ENCODE data around the gene MARCHF10. TPM values are rescaled to one million over a fixed set of nuclear protein-coding genes. Genes with fewer than 3 reads are reported as not detected.

Gene MARCHF10
- total RNA-seq, 1 experiment from 2014 or later = not detected

DNA sequence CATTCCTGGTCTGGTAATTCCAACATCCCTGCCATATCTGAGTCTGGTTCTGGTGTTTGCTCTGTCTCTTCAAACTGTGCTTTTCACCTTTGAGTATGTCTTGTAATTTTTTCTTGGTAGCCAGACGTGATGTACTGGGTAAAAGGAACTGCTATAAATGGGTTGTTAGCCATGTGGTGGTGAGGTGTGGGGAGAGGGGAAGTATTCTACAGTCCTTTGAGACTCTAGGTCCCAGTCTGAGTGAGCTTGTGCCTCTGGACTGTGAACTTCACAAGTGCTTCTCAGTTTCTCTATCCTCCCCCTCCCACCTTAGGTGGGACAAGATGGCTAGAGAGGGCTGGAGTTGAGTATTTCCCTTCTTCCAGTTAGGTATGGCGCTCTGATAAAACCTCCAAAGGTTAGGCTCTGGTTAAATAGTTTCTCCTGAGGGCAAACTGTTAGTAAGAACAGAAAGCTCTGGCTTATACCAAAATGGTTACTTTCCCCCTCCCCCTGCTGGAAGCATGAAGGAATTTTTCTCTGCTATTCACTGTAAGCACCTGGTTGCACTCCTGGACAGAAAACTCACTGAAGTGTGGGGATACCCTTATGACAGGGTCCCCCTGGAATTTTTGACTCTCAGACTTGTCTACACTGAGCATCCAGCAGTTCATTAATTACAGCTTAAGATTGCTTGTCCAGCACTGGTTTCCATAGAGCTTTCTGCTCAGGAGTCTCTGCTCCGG, 87.8 kb downstream of the MARCHF10 start:
- no TSS peak for BruUV-seq (replicated peaks)
- H3K27me3 Mint-ChIP-seq (ENCODE audit: insufficient read depth, unreplicated experiment) = no peaks in the 10 kb centered on the region
- TF ChIP-seq CTCF (IDR thresholded peaks at IDR 0.05; ENCODE audit: unreplicated experiment) = peak; percentile 35
- no peak overlapping the region for H3K4me3 Mint-ChIP-seq (ENCODE audit: unreplicated experiment)
- CTCF ChIA-PET = interaction anchor here (0.6 to 1.1 kb wide), 5 partner anchors 14 to 247 kb away, joined by 3 to 6 read pairs (median 3); no protein-coding TSS in a partner anchor
- DNase-seq (ENCODE audit: unreplicated experiment) = peak; percentile 54
- peaks cover 43% of the 10 kb centered on the region for H3K4me1 Mint-ChIP-seq (ENCODE audit: insufficient read depth, unreplicated experiment)
- H3K36me3 Mint-ChIP-seq (ENCODE audit: insufficient read depth, unreplicated experiment) = peaks cover 4% of the 10 kb centered on the region
- H3K27ac Mint-ChIP-seq (ENCODE audit: low read depth, unreplicated experiment) = no peak overlapping the region
- POLR2A ChIA-PET = no interaction called here
- intact Hi-C loops (cut with micrococcal nuclease) = no loop called here
- H3K9me3 Mint-ChIP-seq (ENCODE audit: unreplicated experiment) = no peaks in the 10 kb centered on the region

DNA sequence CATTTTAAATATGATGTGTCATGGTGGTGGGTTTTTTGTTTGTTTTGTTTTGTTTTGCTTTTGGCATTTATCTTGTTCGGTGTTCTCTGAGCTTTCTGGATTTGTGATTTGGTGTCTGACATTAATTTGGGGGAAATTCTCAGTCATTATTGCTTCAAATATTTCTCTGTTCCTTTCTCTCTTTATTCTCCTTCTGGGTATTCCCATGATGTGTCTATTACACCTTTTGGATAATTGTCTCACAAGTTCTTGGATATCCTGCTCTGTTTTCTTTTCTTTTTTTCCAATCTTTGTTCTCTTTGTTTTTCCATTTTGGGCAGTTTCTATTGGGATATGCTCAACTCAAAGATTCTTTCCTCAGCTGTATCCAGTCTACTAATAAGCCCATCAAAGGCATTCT, 88.5 kb downstream of the MARCHF10 start:
- DNase-seq (ENCODE audit: unreplicated experiment) = no peak
- Mint-ChIP-seq H3K9me3 (ENCODE audit: unreplicated experiment) (no peaks in the 10 kb centered on the region), H3K27me3 (ENCODE audit: insufficient read depth, unreplicated experiment) (no peaks in the 10 kb centered on the region), H3K36me3 (ENCODE audit: insufficient read depth, unreplicated experiment) (peaks cover 2% of the 10 kb centered on the region), H3K4me3 (ENCODE audit: unreplicated experiment) (no peak overlapping the region), H3K4me1 (ENCODE audit: insufficient read depth, unreplicated experiment) (peaks cover 42% of the 10 kb centered on the region), H3K27ac (ENCODE audit: low read depth, unreplicated experiment) (no peak overlapping the region)
- no TSS peak for BruUV-seq (replicated peaks)
- ChIA-PET CTCF (interaction anchor here (0.9 to 1.1 kb wide), 2 partner anchors 15 to 247 kb away, joined by 3 to 6 read pairs; no protein-coding TSS in a partner anchor), POLR2A (no interaction called here)
- TF ChIP-seq CTCF (IDR thresholded peaks at IDR 0.05; ENCODE audit: unreplicated experiment) = no peak
- intact Hi-C loops (cut with micrococcal nuclease) = no loop called here

GRCh38 chr17:62718429-62718828, 89.7 kb downstream of the MARCHF10 start:
- no peak for TF ChIP-seq CTCF (IDR thresholded peaks at IDR 0.05; ENCODE audit: unreplicated experiment)
- intact Hi-C loops (cut with micrococcal nuclease) = no loop called here
- ChIA-PET POLR2A (no interaction called here), CTCF (no interaction called here)
- H3K4me3 Mint-ChIP-seq (ENCODE audit: unreplicated experiment) = no peak overlapping the region
- H3K36me3 Mint-ChIP-seq (ENCODE audit: insufficient read depth, unreplicated experiment) = no peaks in the 10 kb centered on the region
- H3K9me3 Mint-ChIP-seq (ENCODE audit: unreplicated experiment) = no peaks in the 10 kb centered on the region
- peaks cover 34% of the 10 kb centered on the region for H3K4me1 Mint-ChIP-seq (ENCODE audit: insufficient read depth, unreplicated experiment)
- DNase-seq (ENCODE audit: unreplicated experiment) = peak; percentile 42
- BruUV-seq (replicated peaks) = no TSS peak
- H3K27me3 Mint-ChIP-seq (ENCODE audit: insufficient read depth, unreplicated experiment) = no peaks in the 10 kb centered on the region
- H3K27ac Mint-ChIP-seq (ENCODE audit: low read depth, unreplicated experiment) = no peak overlapping the region

GRCh38 chr17:62717889-62718288, 90.2 kb downstream of the MARCHF10 start:
- TF ChIP-seq CTCF (IDR thresholded peaks at IDR 0.05; ENCODE audit: unreplicated experiment) = no peak
- ChIA-PET CTCF (interaction anchor here (0.6 to 0.7 kb wide), 2 partner anchors 26 to 890 kb away, joined by 3 read pairs; no protein-coding TSS in a partner anchor), POLR2A (no interaction called here)
- Mint-ChIP-seq H3K27me3 (ENCODE audit: insufficient read depth, unreplicated experiment) (no peaks in the 10 kb centered on the region), H3K27ac (ENCODE audit: low read depth, unreplicated experiment) (peak overlapping the region; percentile 7), H3K4me3 (ENCODE audit: unreplicated experiment) (no peak overlapping the region), H3K36me3 (ENCODE audit: insufficient read depth, unreplicated experiment) (no peaks in the 10 kb centered on the region), H3K4me1 (ENCODE audit: insufficient read depth, unreplicated experiment) (peaks cover 34% of the 10 kb centered on the region), H3K9me3 (ENCODE audit: unreplicated experiment) (no peaks in the 10 kb centered on the region)
- intact Hi-C loops (cut with micrococcal nuclease) = no loop called here
- no TSS peak for BruUV-seq (replicated peaks)
- DNase-seq (ENCODE audit: unreplicated experiment) = no peak
